UCSD-AML1 (cell line): ENCODE results near the gene HOXC9.

Experiments
- DNase-seq: peaks from one replicate; lab custom pipeline; 2025; ENCODE audit not compliant: unreplicated experiment; lab: John Stamatoyannopoulos, UW

HOXC9 gene

GRCh38 chr12:53999559-54000115, 324 bp upstream of the HOXC9 start:
- DNase-seq, result no peak

DNA sequence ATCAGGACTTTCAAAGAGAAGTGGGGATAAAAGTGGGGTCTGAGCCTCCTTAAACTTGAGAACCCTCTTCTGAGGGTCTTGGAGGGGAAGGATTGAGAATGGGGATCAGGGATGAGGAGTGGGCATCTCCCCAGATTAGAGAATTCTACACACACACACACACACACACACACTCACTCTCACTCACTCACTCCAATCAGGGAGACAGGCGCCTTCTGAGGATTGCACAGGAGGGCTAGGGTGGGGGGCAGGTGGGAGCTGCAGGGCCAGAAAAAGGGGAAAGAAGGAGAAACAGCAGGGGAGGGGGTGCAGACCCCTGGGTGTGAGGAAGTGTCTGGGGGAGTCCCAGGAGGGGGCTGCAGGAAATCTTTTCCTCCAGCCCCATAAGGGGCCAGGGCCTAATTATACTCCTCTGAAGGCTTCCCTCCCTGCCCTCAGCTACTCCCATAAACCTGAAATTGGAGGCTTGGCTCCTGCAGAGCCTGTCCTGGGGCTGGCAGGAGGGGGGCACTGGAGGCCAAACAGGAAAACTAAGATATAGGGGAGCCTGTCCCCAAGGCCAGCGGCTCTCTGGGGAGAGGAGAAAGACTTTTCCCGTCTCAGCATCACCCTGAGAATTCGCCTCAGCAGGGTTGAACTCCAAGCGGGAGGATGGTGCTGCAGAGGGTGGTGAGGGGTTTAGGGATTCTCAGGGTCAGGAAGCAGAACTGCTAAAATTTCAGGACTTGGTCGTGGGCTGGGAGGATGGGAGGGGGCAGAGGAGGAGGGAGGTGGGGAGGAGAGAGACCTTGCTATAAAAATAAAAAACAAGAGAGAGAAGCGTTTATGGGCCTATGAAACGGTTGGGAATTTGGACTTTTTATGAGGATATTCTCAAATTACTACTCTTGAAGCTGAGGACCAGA, 1.6 kb downstream of the HOXC9 start:
- DNase-seq, result no peak

- DNase-seq, result no peak
Measured at GRCh38 chr12:54002278-54002914, 2.4 kb downstream of the HOXC9 start.

- DNase-seq, result no peak
Measured at GRCh38 chr12:54002915-54003389, 3.0 kb downstream of the HOXC9 start.

DNA sequence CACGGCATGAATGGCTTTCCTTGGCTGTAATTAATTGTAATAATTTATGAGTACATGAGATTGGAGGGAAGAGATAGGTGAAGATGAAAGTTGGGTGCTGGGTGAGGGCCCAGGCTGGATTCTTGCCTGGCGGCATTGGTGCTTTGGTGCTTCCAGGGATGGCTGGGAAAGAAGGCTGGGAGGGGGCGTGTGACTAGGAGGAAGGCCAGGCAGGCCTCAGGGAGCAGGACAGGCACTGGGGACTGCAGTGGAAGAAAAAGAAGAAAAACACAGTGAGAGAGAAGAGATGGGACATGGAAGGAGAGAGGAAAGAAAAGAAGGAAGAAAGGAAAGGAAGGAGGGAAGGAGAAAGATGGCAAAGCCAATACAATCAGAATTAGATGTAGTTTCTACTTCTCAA, 3.7 kb downstream of the HOXC9 start:
- no peak for DNase-seq

DNA sequence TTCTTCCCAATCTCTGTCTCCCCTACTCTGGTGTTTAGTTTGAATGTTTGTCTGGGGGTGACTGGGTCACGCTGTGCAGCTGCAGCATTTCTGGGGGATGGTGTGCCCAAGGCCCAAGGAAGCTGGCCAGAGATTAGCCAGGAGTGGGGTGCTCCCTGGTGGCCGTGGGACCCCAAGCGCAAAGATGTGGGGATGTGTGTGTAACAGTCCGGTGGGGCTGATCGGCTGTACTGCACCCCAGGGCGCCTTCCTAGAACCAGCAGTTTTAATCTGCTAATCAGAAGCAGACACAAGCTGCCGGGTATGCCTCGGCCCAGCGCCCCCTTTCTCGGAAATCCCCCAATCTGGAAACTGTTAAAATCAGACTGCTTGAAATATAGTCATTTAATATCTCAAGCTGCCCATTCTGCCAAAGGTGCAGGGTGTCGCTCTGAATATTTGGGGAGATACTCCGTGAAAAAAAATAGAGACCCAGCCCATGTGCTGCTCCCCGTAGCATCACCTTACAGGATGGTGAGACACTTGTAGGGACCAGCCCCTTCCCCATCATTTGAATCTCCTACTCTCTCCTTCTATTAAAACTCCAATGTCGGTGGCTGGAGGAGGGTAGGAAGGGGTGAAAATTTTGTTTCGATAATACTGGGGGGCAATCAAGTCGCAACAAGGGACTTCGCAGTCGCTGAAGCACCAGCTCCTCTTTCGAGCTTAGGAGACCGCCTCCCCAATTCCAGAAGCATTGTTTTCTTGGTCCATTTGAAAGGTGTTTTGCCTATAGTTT, 4.3 kb downstream of the HOXC9 start:
- no peak for DNase-seq

DNA sequence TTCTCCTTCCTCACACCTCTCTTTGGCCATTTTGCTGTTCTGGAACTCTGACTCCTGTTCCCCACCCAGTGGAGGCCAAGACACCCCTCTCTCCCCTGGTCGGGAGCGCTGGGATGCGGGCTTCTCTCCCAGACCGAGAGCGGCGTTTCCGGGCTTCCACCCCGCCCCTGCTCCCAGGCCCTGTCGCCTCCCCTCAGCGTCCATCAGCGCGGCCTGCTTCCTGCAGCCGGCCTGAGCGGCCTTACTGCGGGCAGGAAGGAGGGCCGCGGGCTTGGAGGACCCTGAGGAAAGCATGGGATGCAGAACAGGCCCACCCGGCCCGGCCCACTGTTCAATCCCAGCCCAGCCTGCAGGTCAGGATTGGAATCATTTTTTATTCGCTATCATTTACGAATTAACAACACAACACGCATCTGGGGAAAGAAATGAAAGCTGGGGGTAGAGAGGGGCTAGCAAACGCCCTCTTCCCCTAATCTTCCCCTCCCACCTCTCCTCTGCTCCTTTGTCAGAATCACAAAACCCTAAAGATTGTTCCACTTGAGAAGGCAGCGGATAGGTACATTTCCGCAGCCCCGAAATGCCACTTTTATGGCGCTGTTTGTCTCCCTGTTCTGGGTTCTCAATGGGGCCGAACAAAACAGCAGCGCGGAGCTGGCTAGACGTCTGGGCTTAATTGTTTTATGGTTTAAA, 5.0 kb downstream of the HOXC9 start:
- no peak for DNase-seq

- no peak for DNase-seq
Measured at GRCh38 chr12:54005531-54005852, 5.5 kb downstream of the HOXC9 start.

- DNase-seq, result peak; percentile 83
Measured at GRCh38 chr12:54005853-54006558, 6.0 kb downstream of the HOXC9 start.

DNA sequence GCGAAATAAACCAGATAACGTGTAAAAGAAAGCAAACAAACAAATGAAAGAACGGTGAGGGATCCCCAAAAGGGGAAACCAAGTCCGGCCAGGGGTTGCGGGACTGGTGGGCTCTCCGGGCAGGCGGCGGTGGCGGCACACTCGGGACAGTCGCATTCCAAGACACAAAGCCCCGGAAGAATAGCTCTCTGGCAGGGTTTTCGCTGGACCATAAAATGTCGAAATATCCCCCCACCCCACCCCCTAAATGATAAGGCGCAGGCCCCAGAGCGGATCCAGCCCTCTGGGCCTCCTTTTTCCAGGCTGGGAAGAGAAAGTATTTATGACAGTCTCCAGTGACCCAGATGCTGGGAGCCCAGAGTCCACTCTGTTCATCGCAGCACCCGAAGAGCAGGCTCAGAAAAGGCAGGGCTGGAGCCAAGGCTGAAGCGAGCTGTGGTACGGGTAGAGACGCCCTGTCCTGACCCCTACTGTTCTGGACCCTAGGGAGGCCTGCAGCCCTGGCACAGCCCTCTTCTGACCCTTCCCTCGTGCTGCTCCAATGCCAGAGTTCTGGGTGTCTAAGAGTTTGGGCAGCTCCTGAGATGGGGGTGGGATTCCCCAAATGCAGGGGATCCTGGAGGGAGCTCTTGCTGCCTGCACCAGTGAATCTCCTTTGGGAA, 6.7 kb downstream of the HOXC9 start:
- DNase-seq, result no peak

DNA sequence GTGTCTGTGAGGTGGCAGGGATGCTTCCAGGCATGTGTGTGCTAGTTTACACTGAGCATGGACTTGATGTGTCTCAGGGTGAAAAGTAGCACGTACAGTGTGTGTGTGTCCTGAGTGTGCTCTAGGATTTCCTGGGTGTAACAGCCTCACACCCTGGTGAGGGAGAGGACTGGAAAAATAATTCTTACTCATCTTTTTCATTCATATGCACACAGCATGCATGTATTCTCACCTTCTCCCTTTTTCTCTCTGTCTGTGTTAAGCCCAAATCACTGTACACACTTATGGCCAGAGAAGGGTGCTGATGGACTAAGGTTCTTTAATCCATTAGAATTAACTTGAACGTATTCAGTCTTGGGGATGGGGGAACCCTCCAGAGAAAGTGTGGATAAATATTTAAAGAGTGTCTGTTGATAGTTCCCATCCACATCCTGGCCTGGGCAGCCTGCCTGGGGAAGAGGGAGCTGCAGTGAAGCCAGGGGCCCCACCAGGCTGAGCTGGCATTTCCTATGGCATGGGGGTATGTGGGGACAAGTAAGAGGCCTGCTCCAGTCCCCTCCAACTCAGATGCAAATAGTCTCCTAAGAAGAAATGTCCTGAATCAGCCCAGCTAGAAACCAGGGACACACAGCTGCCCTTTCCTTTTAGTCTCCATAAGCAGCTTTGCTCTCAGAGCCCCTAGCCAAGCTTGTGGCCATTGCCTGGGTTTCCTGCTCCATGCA, 7.7 kb downstream of the HOXC9 start:
- no peak for DNase-seq

DNA sequence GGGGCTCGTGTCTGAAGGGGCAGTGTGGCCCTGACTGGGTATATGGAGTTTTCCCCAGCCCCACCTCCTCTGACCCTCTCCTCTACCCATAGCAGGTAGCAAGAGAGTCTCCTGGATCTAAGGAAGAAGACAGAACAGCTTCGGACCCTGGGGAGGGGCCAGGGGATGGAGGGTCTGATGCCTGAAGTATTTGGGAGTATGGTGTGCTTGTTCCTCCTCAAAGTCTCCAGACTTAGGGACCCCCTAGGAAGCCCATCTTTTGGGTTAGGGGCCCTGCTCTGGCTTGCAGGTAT, 8.2 kb downstream of the HOXC9 start:
- DNase-seq, result no peak

DNA sequence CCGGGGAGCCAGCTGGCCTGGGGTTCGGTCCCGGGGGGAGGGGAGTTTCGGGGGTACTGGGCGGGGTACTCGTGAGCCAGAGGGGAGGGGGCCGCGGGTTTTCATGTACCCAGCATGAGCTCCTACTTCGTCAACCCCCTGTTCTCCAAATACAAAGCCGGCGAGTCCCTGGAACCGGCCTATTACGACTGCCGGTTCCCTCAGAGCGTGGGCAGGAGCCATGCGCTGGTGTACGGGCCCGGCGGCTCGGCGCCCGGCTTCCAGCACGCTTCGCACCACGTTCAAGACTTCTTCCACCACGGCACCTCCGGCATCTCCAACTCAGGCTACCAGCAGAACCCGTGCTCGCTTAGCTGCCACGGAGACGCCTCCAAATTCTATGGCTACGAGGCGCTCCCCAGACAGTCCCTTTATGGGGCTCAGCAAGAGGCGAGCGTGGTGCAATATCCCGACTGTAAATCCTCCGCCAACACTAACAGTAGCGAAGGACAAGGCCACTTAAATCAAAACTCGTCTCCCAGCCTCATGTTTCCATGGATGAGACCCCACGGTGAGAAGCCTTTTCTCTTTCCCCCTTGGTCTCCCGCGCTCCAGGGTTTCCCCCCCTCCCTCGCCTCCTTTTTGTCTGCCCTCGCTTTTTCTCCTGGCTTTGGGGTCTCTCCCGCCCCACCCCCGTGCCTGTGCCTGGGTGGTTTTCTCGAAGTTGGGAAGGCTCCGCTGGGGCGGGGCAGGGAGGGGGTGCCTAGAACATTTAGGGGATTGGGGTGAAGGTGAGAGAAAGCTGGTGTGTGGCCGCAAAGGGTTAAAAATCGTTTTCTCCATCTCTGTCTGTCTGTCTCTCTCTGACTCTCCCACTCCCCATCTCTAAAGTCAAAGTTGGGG, 9.5 kb downstream of the HOXC9 start:
- no peak for DNase-seq

GRCh38 chr12:54010053-54010971, 10.4 kb downstream of the HOXC9 start:
- DNase-seq, result no peak

DNA sequence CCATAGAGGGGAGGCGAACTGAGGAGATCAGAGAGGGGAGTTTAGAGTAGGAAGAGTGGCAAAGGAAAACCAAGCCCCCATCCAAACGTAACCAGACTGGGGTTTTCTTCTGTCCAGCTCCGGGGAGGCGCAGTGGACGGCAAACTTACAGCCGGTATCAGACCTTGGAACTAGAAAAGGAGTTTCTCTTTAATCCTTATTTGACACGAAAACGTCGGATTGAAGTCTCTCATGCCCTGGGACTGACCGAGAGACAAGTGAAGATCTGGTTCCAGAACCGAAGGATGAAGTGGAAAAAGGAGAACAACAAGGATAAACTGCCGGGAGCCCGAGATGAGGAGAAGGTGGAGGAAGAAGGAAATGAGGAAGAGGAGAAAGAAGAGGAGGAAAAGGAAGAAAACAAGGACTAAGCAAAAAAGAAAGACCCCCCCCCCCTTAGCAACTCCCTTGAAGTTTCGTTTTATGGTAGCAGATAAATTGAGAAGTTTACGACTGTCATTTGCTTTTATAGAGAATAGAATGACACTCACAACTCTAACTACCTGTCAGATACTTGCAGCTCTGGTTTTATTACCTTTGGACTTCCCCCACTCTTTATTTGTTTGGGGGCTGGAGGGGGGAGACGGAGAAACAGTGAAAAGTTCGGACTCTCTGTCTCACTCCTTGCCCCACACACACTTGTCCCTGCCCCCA, 11.2 kb downstream of the HOXC9 start:
- no peak for DNase-seq

GRCh38 chr12:54011665-54012532, 11.9 kb downstream of the HOXC9 start:
- no peak for DNase-seq
